ENCODE data around the gene EHD2. TPM values are rescaled to one million over a fixed set of nuclear protein-coding genes. Genes with fewer than 3 reads are reported as not detected.

EHD2 gene
- total RNA-seq, 2 donors from 2014 or later = 48.7 to 83.2 TPM

Small RNA genes lying within 50 kb of the gene (small RNA-seq; reads per million reads assigned to genes)
- 0 reads per million in 2 donors for gene SNORD23

Other genes starting within 250 kb of the EHD2 start
- gene SLC8A2, start 241.5 kb upstream of the EHD2 start, total RNA-seq = 1 to 10 TPM; 1.3 to 7.7 TPM
- 1 to 10 TPM; 8.8 to 9.0 TPM for gene KPTN, start 229.2 kb upstream of the EHD2 start, total RNA-seq
- 100 to 1,000 TPM; 263 to 422 TPM for gene NAPA, start 198.4 kb upstream of the EHD2 start, total RNA-seq
- gene ZNF541, start 140.3 kb upstream of the EHD2 start, total RNA-seq = 10 to 100 TPM in 1 of 2 donors, under 1 TPM in 1; 0.23 to 13.9 TPM
- 10 to 100 TPM; 19.4 to 25.3 TPM for gene BICRA, start 104.3 kb upstream of the EHD2 start, total RNA-seq
- gene NOP53, start 32.1 kb downstream of the EHD2 start, total RNA-seq = 100 to 1,000 TPM; 465 to 586 TPM
- gene SELENOW, start 65.3 kb downstream of the EHD2 start, total RNA-seq = 100 to 1,000 TPM; 301 to 565 TPM
- under 1 TPM in 1 of 2 donors, not detected in 1; 0.91 TPM for gene TPRX1, start 91.1 kb downstream of the EHD2 start, total RNA-seq
- under 1 TPM in 1 of 2 donors, not detected in 1; 0.34 TPM for gene CRX, start 108.5 kb downstream of the EHD2 start, total RNA-seq
- not detected for gene TPRX2, start 145.8 kb downstream of the EHD2 start, total RNA-seq
- not detected for gene SULT2A1, start 172.9 kb downstream of the EHD2 start, total RNA-seq